NT2/D1 (cell line): ENCODE measurements around the gene AGR3.

Source experiments
- SUZ12 ChIP-seq: IDR thresholded peaks from 2 replicates; pipeline ENCODE4 v1.6.1; 2011; ENCODE audit not compliant: insufficient read length, insufficient read depth; ENCODE audit errors: extremely low read depth
- ZNF274 ChIP-seq: IDR thresholded peaks from 2 replicates; pipeline ENCODE4 v1.6.1; 2011; ENCODE audit warnings: mild to moderate bottlenecking, low read depth, low read length

DNA sequence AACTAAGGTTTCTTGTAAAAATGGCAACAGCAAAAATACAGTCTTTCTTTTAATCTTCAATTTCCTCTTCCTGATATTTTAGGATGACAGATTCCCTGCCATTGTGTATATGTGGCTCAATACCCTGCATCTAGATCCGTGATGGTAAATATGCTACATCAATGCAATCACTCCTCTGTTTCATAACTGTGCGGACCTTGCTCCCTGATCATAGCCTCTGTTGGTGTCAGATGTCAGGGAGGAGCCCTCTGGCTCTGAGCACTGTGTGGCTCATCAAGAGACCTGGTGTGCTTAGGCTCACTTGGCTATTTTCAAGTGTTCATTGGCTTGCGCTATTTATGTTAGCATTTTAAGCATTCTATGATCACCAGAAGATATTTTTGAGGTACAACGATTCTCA lies 33.0 kb upstream of the AGR3 start:
- no peak for TF ChIP-seq ZNF274
- no peak for TF ChIP-seq SUZ12
